ENCODE measurements around the gene FBXL16. TPM values are rescaled to one million over a fixed set of nuclear protein-coding genes. Genes with fewer than 3 reads are reported as not detected.

FBXL16 gene
- total and polyA plus RNA-seq, 2 of the 13 experiments (the other 11 are each of a cell fraction or from before 2014, with no cell fraction given): 0.22 to 2.0 TPM

DNA sequence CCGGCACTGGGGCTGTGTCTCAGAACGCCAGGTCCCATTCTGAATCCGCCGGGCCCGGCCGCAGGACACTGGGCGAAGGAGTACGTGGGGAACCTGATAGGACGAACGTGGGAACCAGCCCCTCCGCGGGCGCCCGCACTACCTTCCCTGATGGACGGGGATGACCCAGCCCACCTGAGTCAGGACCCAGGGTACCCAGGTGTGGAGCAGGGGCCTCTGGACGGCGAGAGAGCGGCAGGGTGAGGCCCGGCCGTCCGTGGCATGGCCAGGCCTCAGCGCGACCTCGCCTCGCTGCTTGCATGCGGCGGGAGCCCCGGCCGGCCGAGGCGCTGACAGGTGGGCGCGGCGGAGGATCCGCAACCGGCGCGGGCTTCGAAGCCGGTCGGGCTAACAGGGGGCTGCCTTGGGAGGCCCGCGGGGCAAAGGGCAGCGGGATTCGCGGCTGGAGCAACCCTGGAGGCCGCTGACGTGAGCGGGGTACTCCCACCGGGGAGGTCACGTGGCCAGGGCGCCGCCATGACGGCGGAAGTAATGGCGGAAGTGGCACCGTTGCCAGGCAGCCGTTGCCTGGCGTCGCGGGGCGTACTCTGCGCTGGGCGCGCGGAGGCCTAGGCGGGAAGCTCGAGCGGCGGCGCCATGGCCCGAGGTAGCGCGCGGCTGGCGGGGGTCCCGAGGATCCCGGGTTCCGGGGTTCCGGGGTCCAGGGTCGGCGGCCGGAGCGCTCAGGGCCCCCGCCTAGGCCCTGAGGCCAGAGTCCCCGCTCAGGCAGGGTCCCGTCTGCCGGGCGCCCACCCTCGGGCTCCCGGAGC lies 56.6 kb downstream of the FBXL16 start, which contains the start of gene WDR90 (continued):
- TF ChIP-seq, protein P1, sequence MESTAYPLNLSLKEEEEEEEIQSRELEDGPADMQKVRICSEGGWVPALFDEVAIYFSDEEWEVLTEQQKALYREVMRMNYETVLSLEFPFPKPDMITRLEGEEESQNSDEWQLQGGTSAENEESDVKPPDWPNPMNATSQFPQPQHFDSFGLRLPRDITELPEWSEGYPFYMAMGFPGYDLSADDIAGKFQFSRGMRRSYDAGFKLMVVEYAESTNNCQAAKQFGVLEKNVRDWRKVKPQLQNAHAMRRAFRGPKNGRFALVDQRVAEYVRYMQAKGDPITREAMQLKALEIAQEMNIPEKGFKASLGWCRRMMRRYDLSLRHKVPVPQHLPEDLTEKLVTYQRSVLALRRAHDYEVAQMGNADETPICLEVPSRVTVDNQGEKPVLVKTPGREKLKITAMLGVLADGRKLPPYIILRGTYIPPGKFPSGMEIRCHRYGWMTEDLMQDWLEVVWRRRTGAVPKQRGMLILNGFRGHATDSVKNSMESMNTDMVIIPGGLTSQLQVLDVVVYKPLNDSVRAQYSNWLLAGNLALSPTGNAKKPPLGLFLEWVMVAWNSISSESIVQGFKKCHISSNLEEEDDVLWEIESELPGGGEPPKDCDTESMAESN (CRISPR knock-in tag; conservative IDR thresholded peaks at IDR 0.05): peak; percentile 97
- no peak for TF ChIP-seq HDAC6 (IDR thresholded peaks at IDR 0.05; ENCODE audit: low read depth, low read length)
- peak; percentile 49; the same call in 1 of the 2 replicates for TF ChIP-seq SIX4 (CRISPR knock-in tag; IDR thresholded peaks at IDR 0.05)
- peak; percentile 57; the same call in 1 of the 2 replicates for TF ChIP-seq ZBTB43 (CRISPR knock-in tag; conservative IDR thresholded peaks at IDR 0.05)
- peak; percentile 91 for TF ChIP-seq ZNF563 (CRISPR knock-in tag; IDR thresholded peaks at IDR 0.05)
- TF ChIP-seq ZNF530 (CRISPR knock-in tag; IDR thresholded peaks at IDR 0.05; ENCODE audit: low read depth): no peak
- peak; percentile 56 for TF ChIP-seq NKX3-1 (CRISPR knock-in tag; IDR thresholded peaks at IDR 0.05)
- peak; percentile 75; the same call in 1 of the 2 replicates for TF ChIP-seq FLYWCH1 (CRISPR knock-in tag; IDR thresholded peaks at IDR 0.05)
- TF ChIP-seq THAP11 (CRISPR knock-in tag; IDR thresholded peaks at IDR 0.05): peak; percentile 92
- peak; percentile 54 for TF ChIP-seq SKI (IDR thresholded peaks at IDR 0.05; ENCODE audit: partially characterized antibody)
- TF ChIP-seq, protein P2, sequence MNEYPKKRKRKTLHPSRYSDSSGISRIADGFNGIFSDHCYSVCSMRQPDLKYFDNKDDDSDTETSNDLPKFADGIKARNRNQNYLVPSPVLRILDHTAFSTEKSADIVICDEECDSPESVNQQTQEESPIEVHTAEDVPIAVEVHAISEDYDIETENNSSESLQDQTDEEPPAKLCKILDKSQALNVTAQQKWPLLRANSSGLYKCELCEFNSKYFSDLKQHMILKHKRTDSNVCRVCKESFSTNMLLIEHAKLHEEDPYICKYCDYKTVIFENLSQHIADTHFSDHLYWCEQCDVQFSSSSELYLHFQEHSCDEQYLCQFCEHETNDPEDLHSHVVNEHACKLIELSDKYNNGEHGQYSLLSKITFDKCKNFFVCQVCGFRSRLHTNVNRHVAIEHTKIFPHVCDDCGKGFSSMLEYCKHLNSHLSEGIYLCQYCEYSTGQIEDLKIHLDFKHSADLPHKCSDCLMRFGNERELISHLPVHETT (CRISPR knock-in tag; conservative IDR thresholded peaks at IDR 0.05): peak; percentile 90
- TF ChIP-seq ZNF615 (CRISPR knock-in tag; IDR thresholded peaks at IDR 0.05; ENCODE audit: borderline replicate concordance): no peak; the same call in 1 of the 2 replicates
- peak; percentile 97 for TF ChIP-seq ZNF574 (CRISPR knock-in tag; IDR thresholded peaks at IDR 0.05)
- peak; percentile 99 for TF ChIP-seq SIN3A (IDR thresholded peaks at IDR 0.05; ENCODE audit: borderline replicate concordance, low read depth, low read length)
- TF ChIP-seq ZNF7 (CRISPR knock-in tag; IDR thresholded peaks at IDR 0.05): no peak; the same call in 1 of the 2 replicates
- peak; percentile 75 for TF ChIP-seq PAXIP1 (CRISPR knock-in tag; conservative IDR thresholded peaks at IDR 0.05)
- TF ChIP-seq ZSCAN31 (CRISPR knock-in tag; IDR thresholded peaks at IDR 0.05; ENCODE audit: low read depth): peak; percentile 79
- peak; percentile 86; the same call in 1 of the 2 replicates for TF ChIP-seq ZNF451 (CRISPR knock-in tag; IDR thresholded peaks at IDR 0.05)
